ENCODE results near the gene IGHMBP2. TPM values are rescaled to one million over a fixed set of nuclear protein-coding genes. Genes with fewer than 3 reads are reported as not detected.

Gene IGHMBP2
- total RNA-seq, 1 donor from 2014 or later, result 10.3 TPM

- TF ChIP-seq, protein P1, sequence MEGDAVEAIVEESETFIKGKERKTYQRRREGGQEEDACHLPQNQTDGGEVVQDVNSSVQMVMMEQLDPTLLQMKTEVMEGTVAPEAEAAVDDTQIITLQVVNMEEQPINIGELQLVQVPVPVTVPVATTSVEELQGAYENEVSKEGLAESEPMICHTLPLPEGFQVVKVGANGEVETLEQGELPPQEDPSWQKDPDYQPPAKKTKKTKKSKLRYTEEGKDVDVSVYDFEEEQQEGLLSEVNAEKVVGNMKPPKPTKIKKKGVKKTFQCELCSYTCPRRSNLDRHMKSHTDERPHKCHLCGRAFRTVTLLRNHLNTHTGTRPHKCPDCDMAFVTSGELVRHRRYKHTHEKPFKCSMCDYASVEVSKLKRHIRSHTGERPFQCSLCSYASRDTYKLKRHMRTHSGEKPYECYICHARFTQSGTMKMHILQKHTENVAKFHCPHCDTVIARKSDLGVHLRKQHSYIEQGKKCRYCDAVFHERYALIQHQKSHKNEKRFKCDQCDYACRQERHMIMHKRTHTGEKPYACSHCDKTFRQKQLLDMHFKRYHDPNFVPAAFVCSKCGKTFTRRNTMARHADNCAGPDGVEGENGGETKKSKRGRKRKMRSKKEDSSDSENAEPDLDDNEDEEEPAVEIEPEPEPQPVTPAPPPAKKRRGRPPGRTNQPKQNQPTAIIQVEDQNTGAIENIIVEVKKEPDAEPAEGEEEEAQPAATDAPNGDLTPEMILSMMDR (conservative IDR thresholded peaks at IDR 0.05; ENCODE audit: low read depth, low read length), result no peak
- DNase-seq (ENCODE audit: low read depth), result no peak
- H3K4me3 ChIP-seq (ENCODE audit: low read depth, low read length), result no peak overlapping the region
Measured at GRCh38 chr11:68900835-68901381, 2.8 kb upstream of the IGHMBP2 start.

DNA sequence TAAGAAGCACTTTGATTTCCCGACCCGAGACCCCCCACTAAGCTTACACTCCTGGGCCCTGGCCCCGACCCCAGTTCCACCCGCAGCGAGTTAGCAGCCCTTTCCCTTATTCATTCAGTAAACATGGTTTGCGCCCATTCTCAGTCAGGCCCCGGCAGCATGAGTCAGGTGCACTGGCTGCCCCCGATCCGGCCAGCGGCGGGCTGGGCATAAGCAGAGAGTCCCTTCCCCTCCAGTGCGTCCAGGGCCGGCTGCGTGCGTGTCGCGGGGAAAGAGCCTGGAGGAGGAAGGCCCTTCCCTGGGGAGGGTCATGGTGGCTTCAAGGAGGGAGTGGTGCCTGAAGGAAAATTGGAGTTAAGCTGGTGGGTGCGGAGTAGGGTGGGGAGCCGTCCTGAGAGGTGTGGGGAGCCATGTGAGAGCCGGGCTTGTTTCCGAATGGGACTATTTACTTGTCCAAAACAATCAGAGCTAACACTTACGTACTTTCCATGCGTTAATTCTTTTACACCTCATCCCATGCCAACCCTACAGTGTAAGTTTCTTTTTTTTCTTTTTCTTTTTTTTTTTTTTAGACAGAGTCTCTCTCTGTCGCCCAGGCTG lies 657 bp downstream of the IGHMBP2 start:
- TF ChIP-seq, protein P1 (conservative IDR thresholded peaks at IDR 0.05; ENCODE audit: low read depth, low read length), result no peak
- DNase-seq (ENCODE audit: low read depth), result no peak
- peak overlapping the region; percentile 100 for H3K4me3 ChIP-seq (ENCODE audit: low read depth, low read length)

GRCh38 chr11:68905421-68906360 lies 2.0 kb downstream of the IGHMBP2 start:
- TF ChIP-seq, protein P1 (conservative IDR thresholded peaks at IDR 0.05; ENCODE audit: low read depth, low read length), result no peak
- H3K4me3 ChIP-seq (ENCODE audit: low read depth, low read length), result no peak overlapping the region
- no peak for DNase-seq (ENCODE audit: low read depth)

DNA sequence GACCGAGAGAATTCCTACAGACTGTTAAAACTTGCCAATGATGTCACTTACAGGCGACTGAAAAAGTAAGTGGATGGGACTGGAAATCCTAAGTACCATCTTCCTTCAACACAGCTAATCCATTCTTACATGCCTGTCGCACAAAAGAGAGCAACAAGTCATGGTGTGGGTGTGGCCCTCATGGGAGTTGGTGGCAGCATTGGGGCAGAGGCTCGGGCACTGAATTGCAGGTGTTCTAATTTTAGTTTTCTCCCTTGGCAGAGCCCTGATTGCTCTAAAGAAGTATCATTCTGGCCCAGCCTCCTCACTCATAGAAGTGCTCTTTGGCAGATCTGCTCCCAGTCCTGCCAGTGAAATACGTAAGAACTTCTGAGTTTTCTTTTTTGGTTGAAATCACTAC lies 4.6 kb downstream of the IGHMBP2 start:
- TF ChIP-seq, protein P1 (conservative IDR thresholded peaks at IDR 0.05; ENCODE audit: low read depth, low read length), result no peak
- no peak for DNase-seq (ENCODE audit: low read depth)
- no peak overlapping the region for H3K4me3 ChIP-seq (ENCODE audit: low read depth, low read length)

GRCh38 chr11:68910965-68911364 lies 7.3 kb downstream of the IGHMBP2 start:
- TF ChIP-seq, protein P1 (conservative IDR thresholded peaks at IDR 0.05; ENCODE audit: low read depth, low read length), result no peak
- H3K4me3 ChIP-seq (ENCODE audit: low read depth, low read length), result no peak overlapping the region
- no peak for DNase-seq (ENCODE audit: low read depth)

DNA sequence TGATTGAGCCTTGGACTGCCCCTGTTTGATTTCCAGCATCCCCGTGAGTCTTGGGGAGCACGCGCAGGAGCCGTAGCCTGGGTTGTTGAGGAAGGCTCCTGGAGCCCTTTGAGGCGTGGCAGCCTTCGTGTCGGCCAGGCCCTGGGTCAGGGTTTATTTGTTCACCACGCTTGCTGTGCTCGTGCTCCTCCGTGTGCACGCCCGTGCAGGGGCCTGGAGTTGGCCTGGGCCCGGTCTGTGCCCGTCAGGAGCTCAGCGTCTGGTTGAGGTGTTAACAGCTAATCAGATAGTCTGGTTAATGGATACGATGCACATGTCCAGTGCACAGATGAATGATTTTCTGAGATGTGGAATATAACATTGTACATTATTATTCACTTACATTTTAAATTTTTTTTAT lies 8.0 kb downstream of the IGHMBP2 start:
- H3K4me3 ChIP-seq (ENCODE audit: low read depth, low read length), result no peak overlapping the region
- TF ChIP-seq, protein P1 (conservative IDR thresholded peaks at IDR 0.05; ENCODE audit: low read depth, low read length), result no peak
- no peak for DNase-seq (ENCODE audit: low read depth)

Data from epithelial cell of proximal tubule (primary cell).